Measurements from ENCODE around the gene PGGHG. TPM values are rescaled to one million over a fixed set of nuclear protein-coding genes. Genes with fewer than 3 reads are reported as not detected.
"Not testable (repeated sequence)": the region's sequence is repeated elsewhere in the genome, so short reads cannot be mapped to it uniquely, and the experiment has no call there.

Gene PGGHG
- polyA plus RNA-seq, 1 donor, result 53.8 TPM

DNA sequence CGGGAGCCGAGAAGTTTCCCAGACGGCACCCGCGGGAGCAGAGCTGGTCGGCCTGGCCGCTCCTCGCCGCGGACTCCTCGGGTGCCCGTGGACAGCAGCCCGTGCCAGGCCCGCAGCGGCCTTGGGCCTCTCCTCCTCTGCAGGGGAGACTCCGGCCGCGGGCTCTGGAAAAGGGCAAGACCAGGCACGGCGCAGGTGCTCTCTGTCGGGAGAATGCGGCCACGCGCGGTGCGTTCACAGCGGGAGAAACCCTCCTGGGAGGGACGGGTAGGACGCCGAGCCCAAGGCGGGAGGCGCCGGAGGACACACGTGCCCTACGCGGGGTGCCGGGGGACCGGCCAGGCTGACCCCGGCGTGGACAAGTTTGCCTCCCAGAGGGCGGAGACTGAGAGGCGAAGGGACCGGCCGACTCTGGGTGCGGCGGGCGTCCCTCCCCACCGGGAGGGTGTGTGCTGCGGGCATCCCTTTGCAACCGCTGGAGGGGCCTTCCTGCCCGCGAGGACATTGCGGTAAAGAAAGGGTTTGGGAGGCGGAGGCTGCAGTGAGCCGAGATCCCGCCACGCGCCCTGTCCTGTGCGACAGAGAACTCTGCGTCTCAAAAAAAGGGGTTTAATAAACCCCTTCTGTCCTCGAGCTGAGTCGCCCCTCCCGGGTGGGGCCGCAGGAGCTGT lies 27.2 kb downstream of the PGGHG start:
- H3K27ac ChIP-seq (ENCODE audit: low read length), result peak overlapping the region; percentile 14
- peak overlapping the region; percentile 47 for H3K4me3 ChIP-seq (ENCODE audit: low read length)
- H3K4me1 ChIP-seq (ENCODE audit: control insufficient read depth, insufficient read depth, low read length), result peaks cover 43% of the 10 kb centered on the region
- peaks cover 5% of the 10 kb centered on the region for H3K9me3 ChIP-seq (ENCODE audit: control insufficient read depth, low read depth, low read length)
- peak in 1 of 2 donors; percentile 63 for DNase-seq
- H3K27me3 ChIP-seq (ENCODE audit: control insufficient read depth, insufficient read depth, low read length), result peaks cover 12% of the 10 kb centered on the region
- WGBS (ENCODE audit: insufficient coverage, low lambda C conversion rate), result no CpG with 5 or more reads among the region's 64 CpGs
- no peaks in the 10 kb centered on the region for H3K36me3 ChIP-seq (ENCODE audit: control insufficient read depth, insufficient read depth, low read length)

DNA sequence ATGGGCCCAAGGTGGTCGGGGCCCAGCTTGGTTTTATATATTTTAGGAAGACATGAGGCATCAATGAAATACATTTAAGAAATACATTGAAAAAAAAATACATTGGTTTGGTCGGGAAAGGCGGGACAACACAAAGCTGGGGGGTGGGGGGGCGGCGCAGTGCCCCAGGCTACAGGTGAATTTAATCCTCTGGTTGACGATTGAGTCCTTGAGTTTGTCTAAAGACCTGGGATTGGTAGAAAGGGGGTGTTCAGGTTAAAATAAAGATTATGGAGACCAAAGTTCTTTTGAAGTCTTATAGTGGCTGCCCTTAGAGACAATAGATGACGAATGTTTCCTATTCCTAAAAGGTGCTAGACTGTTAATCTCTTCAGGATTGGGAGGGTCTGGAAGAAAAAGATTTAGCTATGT lies 28.0 kb downstream of the PGGHG start:
- Histone ChIP-seq H3K9me3 (ENCODE audit: control insufficient read depth, low read depth, low read length) (peaks cover 5% of the 10 kb centered on the region), H3K36me3 (ENCODE audit: control insufficient read depth, insufficient read depth, low read length) (no peaks in the 10 kb centered on the region), H3K4me3 (ENCODE audit: low read length) (no peak overlapping the region), H3K4me1 (ENCODE audit: control insufficient read depth, insufficient read depth, low read length) (peaks cover 43% of the 10 kb centered on the region), H3K27me3 (ENCODE audit: control insufficient read depth, insufficient read depth, low read length) (peaks cover 12% of the 10 kb centered on the region), H3K27ac (ENCODE audit: low read length) (no peak overlapping the region)
- peak in 1 of 2 donors; percentile 59 for DNase-seq
- 50% methylated on average over 4 of the region's 7 CpGs for WGBS (ENCODE audit: insufficient coverage, low lambda C conversion rate)

GRCh38 chr11:317668-318404 lies 28.9 kb downstream of the PGGHG start:
- DNase-seq; H3K36me3 ChIP-seq (ENCODE audit: control insufficient read depth, insufficient read depth, low read length); H3K27ac ChIP-seq (ENCODE audit: low read length); H3K9me3 ChIP-seq (ENCODE audit: control insufficient read depth, low read depth, low read length): not testable (repeated sequence)
- H3K4me1 ChIP-seq (ENCODE audit: control insufficient read depth, insufficient read depth, low read length), result peaks cover 40% of the 10 kb centered on the region
- WGBS (ENCODE audit: insufficient coverage, low lambda C conversion rate), result no CpG with 5 or more reads among the region's 30 CpGs
- H3K4me3 ChIP-seq (ENCODE audit: low read length), result peak overlapping the region; percentile 16
- H3K27me3 ChIP-seq (ENCODE audit: control insufficient read depth, insufficient read depth, low read length), result peaks cover 12% of the 10 kb centered on the region

- Histone ChIP-seq H3K4me3 (ENCODE audit: low read length) (peak overlapping the region; percentile 75), H3K27me3 (ENCODE audit: control insufficient read depth, insufficient read depth, low read length) (peaks cover 12% of the 10 kb centered on the region), H3K4me1 (ENCODE audit: control insufficient read depth, insufficient read depth, low read length) (peaks cover 33% of the 10 kb centered on the region)
- H3K36me3 ChIP-seq (ENCODE audit: control insufficient read depth, insufficient read depth, low read length); H3K27ac ChIP-seq (ENCODE audit: low read length); H3K9me3 ChIP-seq (ENCODE audit: control insufficient read depth, low read depth, low read length); DNase-seq: not testable (repeated sequence)
- no CpG with 5 or more reads among the region's 79 CpGs for WGBS (ENCODE audit: insufficient coverage, low lambda C conversion rate)
Observed at GRCh38 chr11:318405-319120, 29.6 kb downstream of the PGGHG start.

DNA sequence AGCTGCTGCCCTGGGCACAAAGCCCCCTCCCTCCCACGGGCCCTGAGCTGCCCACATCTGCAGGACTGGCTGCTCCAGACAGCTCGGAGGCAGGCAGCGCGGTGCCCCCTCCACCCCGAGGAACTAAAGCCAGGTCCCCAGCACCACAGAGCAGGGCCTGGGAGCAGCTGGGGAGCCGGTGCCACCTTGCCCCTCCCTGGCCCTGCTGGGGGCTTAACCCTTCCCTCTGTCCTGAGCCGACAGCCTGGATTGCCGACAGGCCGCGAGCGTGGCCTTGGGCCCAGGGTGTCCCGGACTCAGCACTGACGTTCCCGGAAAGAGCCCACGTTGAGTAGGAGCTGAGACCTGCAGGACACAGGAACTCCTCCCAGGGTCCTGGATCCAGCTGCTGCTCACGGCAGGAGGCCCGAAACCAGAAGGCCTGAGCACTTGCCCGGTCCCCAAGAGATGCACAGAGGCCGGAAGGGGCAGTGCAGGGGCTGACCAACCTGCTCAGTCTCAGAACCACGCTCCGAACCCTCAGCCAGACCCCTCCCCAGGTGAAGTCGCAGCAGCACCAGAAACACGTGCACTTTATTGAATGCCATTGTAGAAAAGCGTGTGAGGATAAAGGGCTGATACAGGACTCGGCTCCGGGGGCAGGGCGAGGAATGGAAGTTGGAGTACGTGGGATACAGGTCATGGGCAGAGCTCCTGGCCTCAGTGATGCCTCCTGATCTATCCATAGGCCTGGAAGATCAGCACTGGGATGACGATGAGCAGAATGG lies 30.4 kb downstream of the PGGHG start:
- peaks cover 12% of the 10 kb centered on the region for H3K27me3 ChIP-seq (ENCODE audit: control insufficient read depth, insufficient read depth, low read length)
- not testable (repeated sequence) for H3K36me3 ChIP-seq (ENCODE audit: control insufficient read depth, insufficient read depth, low read length); H3K9me3 ChIP-seq (ENCODE audit: control insufficient read depth, low read depth, low read length)
- H3K4me3 ChIP-seq (ENCODE audit: low read length), result peak overlapping the region; percentile 75
- peak overlapping the region; percentile 87 for H3K27ac ChIP-seq (ENCODE audit: low read length)
- peaks cover 35% of the 10 kb centered on the region for H3K4me1 ChIP-seq (ENCODE audit: control insufficient read depth, insufficient read depth, low read length)
- no CpG with 5 or more reads among the region's 29 CpGs for WGBS (ENCODE audit: insufficient coverage, low lambda C conversion rate)
- DNase-seq, result peak in 1 of 2 donors; percentile 59

- Histone ChIP-seq H3K27me3 (ENCODE audit: control insufficient read depth, insufficient read depth, low read length) (peaks cover 12% of the 10 kb centered on the region), H3K4me1 (ENCODE audit: control insufficient read depth, insufficient read depth, low read length) (peaks cover 39% of the 10 kb centered on the region), H3K4me3 (ENCODE audit: low read length) (peak overlapping the region; percentile 75), H3K27ac (ENCODE audit: low read length) (peak overlapping the region; percentile 87)
- not testable (repeated sequence) for H3K9me3 ChIP-seq (ENCODE audit: control insufficient read depth, low read depth, low read length); DNase-seq; H3K36me3 ChIP-seq (ENCODE audit: control insufficient read depth, insufficient read depth, low read length)
- no CpG with 5 or more reads among the region's 10 CpGs for WGBS (ENCODE audit: insufficient coverage, low lambda C conversion rate)
Observed at GRCh38 chr11:319888-320273, 31.0 kb downstream of the PGGHG start.

- Histone ChIP-seq H3K4me1 (ENCODE audit: control insufficient read depth, insufficient read depth, low read length) (peaks cover 36% of the 10 kb centered on the region), H3K9me3 (ENCODE audit: control insufficient read depth, low read depth, low read length) (no peaks in the 10 kb centered on the region), H3K36me3 (ENCODE audit: control insufficient read depth, insufficient read depth, low read length) (no peaks in the 10 kb centered on the region), H3K4me3 (ENCODE audit: low read length) (no peak overlapping the region), H3K27ac (ENCODE audit: low read length) (peak overlapping the region; percentile 59), H3K27me3 (ENCODE audit: control insufficient read depth, insufficient read depth, low read length) (no peaks in the 10 kb centered on the region)
- WGBS (ENCODE audit: insufficient coverage, low lambda C conversion rate), result 17% methylated on average over 2 of the region's 11 CpGs
- DNase-seq, result no peak
Observed at GRCh38 chr11:324156-324555, 35.2 kb downstream of the PGGHG start.

- not testable (repeated sequence) for H3K9me3 ChIP-seq (ENCODE audit: control insufficient read depth, low read depth, low read length)
- WGBS (ENCODE audit: insufficient coverage, low lambda C conversion rate), result no CpG with 5 or more reads among the region's 34 CpGs
- H3K4me1 ChIP-seq (ENCODE audit: control insufficient read depth, insufficient read depth, low read length), result peaks cover 31% of the 10 kb centered on the region
Observed at GRCh38 chr11:324593-325517, 35.9 kb downstream of the PGGHG start.

GRCh38 chr11:325796-326591 lies 37.1 kb downstream of the PGGHG start:
- Histone ChIP-seq H3K9me3 (ENCODE audit: control insufficient read depth, low read depth, low read length) (no peaks in the 10 kb centered on the region), H3K4me3 (ENCODE audit: low read length) (no peak overlapping the region), H3K36me3 (ENCODE audit: control insufficient read depth, insufficient read depth, low read length) (no peaks in the 10 kb centered on the region), H3K4me1 (ENCODE audit: control insufficient read depth, insufficient read depth, low read length) (peaks cover 29% of the 10 kb centered on the region), H3K27ac (ENCODE audit: low read length) (peak overlapping the region; percentile 52), H3K27me3 (ENCODE audit: control insufficient read depth, insufficient read depth, low read length) (no peaks in the 10 kb centered on the region)
- DNase-seq, result no peak
- WGBS (ENCODE audit: insufficient coverage, low lambda C conversion rate), result no CpG with 5 or more reads among the region's 30 CpGs

More at GRCh38 chr11:324593-325517, 35.9 kb downstream of the PGGHG start:
- DNase-seq, result peak in 1 of 2 donors; percentile 78
- H3K27ac ChIP-seq (ENCODE audit: low read length), result peak overlapping the region; percentile 59
- H3K4me3 ChIP-seq (ENCODE audit: low read length), result peak overlapping the region; percentile 0
- not testable (repeated sequence) for H3K27me3 ChIP-seq (ENCODE audit: control insufficient read depth, insufficient read depth, low read length); H3K36me3 ChIP-seq (ENCODE audit: control insufficient read depth, insufficient read depth, low read length)
